H9 (cell line): ENCODE data around the gene MBIP. TPM values are rescaled to one million over a fixed set of nuclear protein-coding genes. Genes with fewer than 3 reads are reported as not detected.

Experiments used
- DNase-seq: peaks from one replicate; pipeline ENCODE4 v3.0.0-alpha.2; 2017
- H2AFZ ChIP-seq: one replicate; pipeline ENCODE4 v1.6.1; 2013; ENCODE audit warnings: mild to moderate bottlenecking, low read length, control low read depth, moderate library complexity
- H2AK5ac ChIP-seq: 2 replicates; pipeline ENCODE4 v1.6.1; 2013; ENCODE audit warnings: low read length, control low read depth, mixed read lengths; ENCODE audit not compliant: insufficient read length
- H2BK120ac ChIP-seq: one replicate; pipeline ENCODE4 v1.6.1; 2013; ENCODE audit warnings: low read depth, mild to moderate bottlenecking, low read length, control low read depth, inconsistent platforms; ENCODE audit not compliant: poor library complexity, severe bottlenecking
- H2BK12ac ChIP-seq: 2 replicates; pipeline ENCODE4 v1.6.1; 2013; ENCODE audit warnings: low read length, control low read depth, mixed read lengths, low read depth; ENCODE audit not compliant: insufficient read length
- H2BK15ac ChIP-seq: 2 replicates; pipeline ENCODE4 v1.6.1; 2013; ENCODE audit warnings: low read depth, low read length, control low read depth
- H2BK20ac ChIP-seq: one replicate; pipeline ENCODE4 v1.6.1; 2013; ENCODE audit warnings: low read depth, mild to moderate bottlenecking, low read length, control low read depth, inconsistent platforms; ENCODE audit not compliant: poor library complexity, severe bottlenecking
- H2BK5ac ChIP-seq: 2 replicates; pipeline ENCODE4 v1.6.1; 2013; ENCODE audit warnings: low read length, control low read depth, mixed read lengths; ENCODE audit not compliant: insufficient read length
- H3K14ac ChIP-seq: 2 replicates; pipeline ENCODE4 v1.6.1; 2013; ENCODE audit warnings: low read length, control low read depth; ENCODE audit not compliant: insufficient read depth
- H3K18ac ChIP-seq: 2 replicates; pipeline ENCODE4 v1.6.1; 2013; ENCODE audit warnings: low read depth, mild to moderate bottlenecking, mixed read lengths, low read length, control low read depth; ENCODE audit not compliant: insufficient read length
- H3K23ac ChIP-seq: 2 replicates; pipeline ENCODE4 v1.6.1; 2013; ENCODE audit warnings: low read length, control low read depth, mixed read lengths, low read depth; ENCODE audit not compliant: insufficient read length
- H3K23me2 ChIP-seq: 2 replicates; pipeline ENCODE4 v1.6.1; 2013; ENCODE audit warnings: low read depth, mild to moderate bottlenecking, mixed read lengths, low read length, control low read depth; ENCODE audit not compliant: insufficient read length, poor library complexity, severe bottlenecking
- H3K27ac ChIP-seq: 2 replicates; pipeline ENCODE4 v1.5.1; 2013; ENCODE audit warnings: low read length, control low read depth, mixed read lengths, low read depth; ENCODE audit not compliant: insufficient read length
- H3K27me3 ChIP-seq: 2 replicates; pipeline ENCODE4 v1.6.1; 2013; ENCODE audit warnings: low read length, control low read depth, inconsistent platforms; ENCODE audit not compliant: insufficient read depth
- H3K4ac ChIP-seq: 2 replicates; pipeline ENCODE4 v1.6.1; 2013; ENCODE audit warnings: low read depth, mild to moderate bottlenecking, control low read depth, inconsistent platforms, low read length, moderate library complexity
- H3K4me1 ChIP-seq: 2 replicates; pipeline ENCODE4 v1.6.1; 2013; ENCODE audit warnings: low read length, control low read depth, inconsistent platforms; ENCODE audit not compliant: insufficient read depth
- H3K4me2 ChIP-seq: 2 replicates; pipeline ENCODE4 v1.6.1; 2013; ENCODE audit warnings: low read length, control low read depth, mixed read lengths; ENCODE audit not compliant: insufficient read length, insufficient read depth
- H3K56ac ChIP-seq: 2 replicates; pipeline ENCODE4 v1.6.1; 2013; ENCODE audit warnings: low read depth, mild to moderate bottlenecking, mixed read lengths, low read length, control low read depth; ENCODE audit not compliant: insufficient read length
- H3K79me1 ChIP-seq: 2 replicates; pipeline ENCODE4 v1.6.1; 2013; ENCODE audit warnings: low read depth, mild to moderate bottlenecking, moderate library complexity, low read length, control low read depth, inconsistent platforms; ENCODE audit not compliant: insufficient read depth, poor library complexity, severe bottlenecking
- H3K79me2 ChIP-seq: 2 replicates; pipeline ENCODE4 v1.6.1; 2013; ENCODE audit warnings: low read length, control low read depth, inconsistent platforms; ENCODE audit not compliant: insufficient read depth
- H3K9ac ChIP-seq: 2 replicates; pipeline ENCODE4 v1.6.1; 2013; ENCODE audit warnings: low read length, control low read depth, mixed read lengths; ENCODE audit not compliant: insufficient read length; ENCODE audit errors: extremely low read depth
- H3K9me3 ChIP-seq: one replicate; pipeline ENCODE4 v1.6.1; 2013; ENCODE audit warnings: low read depth, low read length, inconsistent platforms; ENCODE audit not compliant: control insufficient read depth
- H3T11ph ChIP-seq: one replicate; pipeline ENCODE4 v1.6.1; 2013; ENCODE audit warnings: mild to moderate bottlenecking, low read length, control low read depth, inconsistent platforms
- H4K20me1 ChIP-seq: one replicate; pipeline ENCODE4 v1.6.1; 2013; ENCODE audit not compliant: control insufficient read depth, insufficient read length, insufficient read depth
- H4K5ac ChIP-seq: 2 replicates; pipeline ENCODE4 v1.6.1; 2013; ENCODE audit warnings: low read depth, mild to moderate bottlenecking, mixed read lengths, low read length, control low read depth; ENCODE audit not compliant: insufficient read length
- H4K8ac ChIP-seq: replicated peaks from 2 replicates; pipeline ENCODE4 v1.6.1; 2013; ENCODE audit warnings: low read length, control low read depth, mixed read lengths, low read depth; ENCODE audit not compliant: insufficient read length
- H4K91ac ChIP-seq: 2 replicates; pipeline ENCODE4 v1.6.1; 2013; ENCODE audit warnings: low read depth, mild to moderate bottlenecking, moderate library complexity, mixed read lengths, low read length, control low read depth; ENCODE audit not compliant: insufficient read length
- H3K27ac Mint-ChIP-seq, 3 experiments: 2 replicates in 2 of 3; 3 replicates in 1 of 3; pipeline ENCODE4 v1.8.0; 2020 to 2021; ENCODE audit warnings: mixed read lengths in 3 of 3, mild to moderate bottlenecking in 1 of 3, moderate library complexity in 1 of 3
- H3K27me3 Mint-ChIP-seq: 2 replicates; pipeline ENCODE4 v1.8.0; 2021; ENCODE audit warnings: low read depth, mild to moderate bottlenecking, moderate library complexity, mixed read lengths
- H3K36me3 Mint-ChIP-seq, 3 experiments: 2 replicates in 2 of 3; 3 replicates in 1 of 3; pipeline ENCODE4 v1.8.0; 2020 to 2021; ENCODE audit warnings: low read depth in 3 of 3, mixed read lengths in 3 of 3; ENCODE audit not compliant: insufficient read depth in 1 of 3
- H3K4me1 Mint-ChIP-seq, 2 experiments: 2 replicates each; pipeline ENCODE4 v1.8.0; 2020; ENCODE audit warnings: mixed read lengths in 2 of 2
- H3K4me3 Mint-ChIP-seq, 2 experiments: 2 replicates in 1 of 2; 3 replicates in 1 of 2; pipeline ENCODE4 v1.8.0; 2020 to 2021; ENCODE audit warnings: mild to moderate bottlenecking in 2 of 2, mixed read lengths in 2 of 2, moderate library complexity in 1 of 2
- H3K9me3 Mint-ChIP-seq, 2 experiments: 2 replicates in 1 of 2; 3 replicates in 1 of 2; pipeline ENCODE4 v1.8.0; 2020; ENCODE audit warnings: mild to moderate bottlenecking in 2 of 2, mixed read lengths in 2 of 2, moderate library complexity in 1 of 2
- CTCF ChIP-seq: fragments of 200-600 bp; sonication (generic); conservative IDR thresholded peaks from 3 replicates; pipeline ENCODE4 v1.8.0; 2021; ENCODE audit warnings: antibody characterized with exemption, mild to moderate bottlenecking
- WGBS: extraction: QIAGEN DNeasy Blood & Tissue Kit; methylation state at CpG from one replicate; pipeline ENCODE4 v1.1.7; 2013; ENCODE audit warnings: missing lambda C conversion rate, low lambda C conversion rate, mixed read lengths; ENCODE audit not compliant: insufficient read length; ENCODE audit errors: extremely low coverage; 5-methylcytosine and 5-hydroxymethylcytosine counted together
- total RNA-seq: library from RNA; stranded (reverse); gene quantifications from 2 replicates; pipeline ENCODE4 v1.2.1, GENCODE V29; 2021

The MBIP gene
- total RNA-seq, 1 experiment from 2014 or later: 29.6 TPM

GRCh38 chr14:36339816-36340215, 19.4 kb upstream of the MBIP start:
- Histone ChIP-seq H3K4ac (no peak overlapping the region), H2BK120ac (no peak overlapping the region), H4K91ac (no peak overlapping the region), H2AFZ (no peak overlapping the region), H3T11ph (no peak overlapping the region), H3K23ac (no peak overlapping the region), H3K4me2 (no peak overlapping the region), H2BK12ac (no peak overlapping the region), H2BK15ac (no peak overlapping the region), H3K23me2 (no peaks in the 10 kb centered on the region), H4K5ac (no peak overlapping the region), H3K27me3 (no peaks in the 10 kb centered on the region), H2AK5ac (no peak overlapping the region), H3K14ac (no peak overlapping the region), H3K27ac (no peak overlapping the region), H3K18ac (no peak overlapping the region), H3K79me1 (no peaks in the 10 kb centered on the region), H3K9me3 (no peaks in the 10 kb centered on the region), H3K56ac (no peak overlapping the region), H3K4me1 (no peaks in the 10 kb centered on the region), H2BK5ac (no peak overlapping the region), H4K20me1 (no peaks in the 10 kb centered on the region), H3K79me2 (no peaks in the 10 kb centered on the region), H4K8ac (no peak overlapping the region), H2BK20ac (no peak overlapping the region), H3K9ac (no peak overlapping the region)
- Mint-ChIP-seq H3K36me3 (no peaks in the 10 kb centered on the region), H3K4me3 (no peak overlapping the region), H3K27me3 (peaks cover 12% of the 10 kb centered on the region), H3K27ac (no peak overlapping the region), H3K4me1 (no peaks in the 10 kb centered on the region; a peak in 1 of 4 replicates), H3K9me3 (peaks cover 0 to 2% of the 10 kb centered on the region in 2 experiments; a peak in 1 of 5 replicates)
- TF ChIP-seq CTCF: no peak
- no CpG with 5 or more reads among the region's 1 CpG for WGBS
- DNase-seq: no peak
